Cardiac fibroblast (primary cell): ENCODE data around the gene USP3.

Source experiments
- DNase-seq, 2 donors: peaks; one replicate each; pipeline versions ENCODE4 v3.0.0 to v3.0.0-alpha.2; 2010; ENCODE audit warnings: low read depth in 2 of 2
- H3K4me3 ChIP-seq, 2 donors: replicated peaks in 1 of 2; 1 replicate in 1 of 2; 2 replicates in 1 of 2; pipeline ENCODE4 v1.5.1; 2011; ENCODE audit warnings: low read depth in 2 of 2, low read length in 2 of 2, mild to moderate bottlenecking in 2 of 2, moderate library complexity in 1 of 2
- TF ChIP-seq, protein P1 (sequence below): IDR thresholded peaks from one replicate; pipeline ENCODE4 v1.5.1; 2011; ENCODE audit warnings: low read depth, mild to moderate bottlenecking, low read length, inconsistent platforms

USP3 gene

GRCh38 chr15:63495343-63495742, 9.1 kb upstream of the USP3 start:
- H3K4me3 ChIP-seq = no peak overlapping the region
- TF ChIP-seq, protein P1, sequence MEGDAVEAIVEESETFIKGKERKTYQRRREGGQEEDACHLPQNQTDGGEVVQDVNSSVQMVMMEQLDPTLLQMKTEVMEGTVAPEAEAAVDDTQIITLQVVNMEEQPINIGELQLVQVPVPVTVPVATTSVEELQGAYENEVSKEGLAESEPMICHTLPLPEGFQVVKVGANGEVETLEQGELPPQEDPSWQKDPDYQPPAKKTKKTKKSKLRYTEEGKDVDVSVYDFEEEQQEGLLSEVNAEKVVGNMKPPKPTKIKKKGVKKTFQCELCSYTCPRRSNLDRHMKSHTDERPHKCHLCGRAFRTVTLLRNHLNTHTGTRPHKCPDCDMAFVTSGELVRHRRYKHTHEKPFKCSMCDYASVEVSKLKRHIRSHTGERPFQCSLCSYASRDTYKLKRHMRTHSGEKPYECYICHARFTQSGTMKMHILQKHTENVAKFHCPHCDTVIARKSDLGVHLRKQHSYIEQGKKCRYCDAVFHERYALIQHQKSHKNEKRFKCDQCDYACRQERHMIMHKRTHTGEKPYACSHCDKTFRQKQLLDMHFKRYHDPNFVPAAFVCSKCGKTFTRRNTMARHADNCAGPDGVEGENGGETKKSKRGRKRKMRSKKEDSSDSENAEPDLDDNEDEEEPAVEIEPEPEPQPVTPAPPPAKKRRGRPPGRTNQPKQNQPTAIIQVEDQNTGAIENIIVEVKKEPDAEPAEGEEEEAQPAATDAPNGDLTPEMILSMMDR = no peak
- no peak for DNase-seq

DNA sequence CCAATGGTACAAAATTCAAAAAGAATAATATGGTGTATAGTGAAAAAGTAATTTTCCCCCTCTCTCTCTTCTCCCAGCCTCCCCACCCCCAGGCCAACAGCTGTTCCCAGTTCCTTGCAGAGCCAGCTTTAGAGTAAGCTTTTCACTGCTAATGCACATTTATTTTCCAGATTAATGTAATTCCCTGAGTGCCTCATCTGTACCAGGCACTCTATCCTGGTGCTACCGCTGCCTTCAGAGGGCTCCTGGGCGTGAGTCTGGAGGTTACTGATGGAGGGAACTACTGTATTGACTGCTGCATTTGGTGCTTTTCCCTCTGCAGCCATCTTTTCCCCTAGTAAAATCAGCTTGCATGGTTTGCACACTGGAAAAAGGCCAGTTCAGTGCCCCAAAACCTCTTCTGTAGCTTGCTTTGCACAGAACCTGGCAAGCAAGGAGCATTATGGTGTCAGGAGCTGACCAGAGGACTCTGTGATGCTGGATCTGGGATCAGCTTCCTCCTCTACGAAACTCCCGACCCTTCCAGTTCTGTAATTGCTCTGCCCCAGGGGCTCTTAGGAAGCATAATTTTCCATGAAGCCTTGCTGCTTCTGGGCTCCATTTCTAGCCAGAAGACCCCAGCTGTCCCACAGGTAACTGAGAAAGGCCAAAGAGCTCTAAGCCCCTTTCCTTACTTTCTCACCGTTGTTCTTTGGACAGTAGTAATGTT, 8.5 kb upstream of the USP3 start:
- TF ChIP-seq, protein P1 = no peak
- DNase-seq = no peak
- H3K4me3 ChIP-seq = no peak overlapping the region

- TF ChIP-seq, protein P1 = no peak
- no peak overlapping the region for H3K4me3 ChIP-seq
- DNase-seq = no peak
Measured at GRCh38 chr15:63497642-63498467, 6.5 kb upstream of the USP3 start.

GRCh38 chr15:63499175-63499549, 5.2 kb upstream of the USP3 start:
- TF ChIP-seq, protein P1 = no peak
- H3K4me3 ChIP-seq = no peak overlapping the region

GRCh38 chr15:63499611-63500010, 4.8 kb upstream of the USP3 start:
- DNase-seq = no peak
- H3K4me3 ChIP-seq = no peak overlapping the region
- TF ChIP-seq, protein P1 = no peak

More at GRCh38 chr15:63499175-63499549, 5.2 kb upstream of the USP3 start:
- no peak for DNase-seq

DNA sequence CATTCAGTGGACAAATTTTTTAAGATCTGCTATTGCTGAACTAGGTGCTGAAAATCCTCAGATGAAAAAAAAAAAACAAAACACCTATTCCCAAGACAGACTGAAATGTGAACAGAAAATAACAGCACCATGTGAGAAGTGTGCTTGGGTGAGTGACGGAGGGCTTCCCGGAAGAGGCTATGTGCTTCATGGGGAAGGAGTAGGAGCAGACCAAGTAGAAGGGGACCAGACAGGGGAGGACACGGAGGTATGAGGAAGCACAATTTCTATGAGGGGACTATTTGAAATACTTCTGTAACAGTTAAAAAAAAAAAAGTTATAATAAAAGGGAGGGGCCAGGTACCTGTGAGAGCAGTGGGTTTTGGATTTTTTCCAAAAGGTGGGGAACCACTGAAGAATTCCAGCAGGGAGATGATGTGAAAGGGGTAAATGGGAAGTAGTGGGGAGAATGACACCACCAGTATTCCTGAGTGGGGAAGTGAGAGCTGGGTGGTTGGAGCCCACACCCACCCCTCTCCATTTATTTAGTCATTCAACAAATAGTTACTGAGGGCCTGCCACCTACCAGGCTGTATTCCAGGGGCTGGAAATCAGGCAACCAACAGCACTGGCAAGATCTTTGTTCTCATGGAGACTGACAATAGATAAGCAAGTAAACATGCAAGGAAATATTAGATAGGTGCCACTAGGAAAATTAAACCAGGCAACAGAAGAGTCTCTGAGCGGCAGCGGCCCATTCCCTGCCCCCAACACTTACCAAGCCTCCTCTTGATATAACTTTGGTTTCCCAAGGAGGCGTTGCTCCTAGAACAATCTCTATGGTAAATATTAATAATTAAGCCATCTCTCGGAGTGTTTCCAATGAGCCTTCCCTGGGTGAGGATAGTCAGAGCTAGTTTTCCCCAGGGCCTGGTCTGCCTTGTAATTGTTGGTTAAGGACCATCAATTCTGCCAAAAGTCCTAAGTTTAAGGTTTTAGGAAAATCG, 3.8 kb upstream of the USP3 start:
- TF ChIP-seq, protein P1 = no peak
- no peak overlapping the region for H3K4me3 ChIP-seq
- DNase-seq = no peak
